Ecto neural progenitor cell (in vitro differentiated cells): ENCODE measurements around the gene CAND1.
"Not testable (repeated sequence)": the region's sequence is repeated elsewhere in the genome, so short reads cannot be mapped to it uniquely, and the experiment has no call there.

Source experiments
- DNase-seq: peaks from one replicate; pipeline ENCODE4 v3.0.0-alpha.2; 2018; ENCODE audit warnings: low spot score

The CAND1 gene

DNA sequence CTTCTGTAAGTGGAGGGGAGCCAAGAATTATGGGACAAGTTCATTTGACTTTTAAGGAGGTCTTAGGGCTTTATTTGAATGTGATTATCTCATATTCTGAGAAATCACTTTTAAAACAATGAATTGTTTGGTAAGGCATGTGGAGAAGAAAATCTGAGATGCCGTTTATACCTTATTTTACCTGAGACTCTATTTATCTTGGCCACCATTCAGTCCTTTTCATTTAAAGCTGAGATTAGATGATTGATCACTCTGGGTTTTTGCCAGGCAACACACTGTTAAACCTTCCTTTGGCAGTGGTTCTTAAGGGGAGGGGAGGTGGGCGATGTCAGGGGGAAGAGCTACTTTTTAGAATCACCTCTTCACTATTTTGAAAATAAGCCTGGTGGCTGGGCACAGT is 11.4 kb downstream of the CAND1 start:
- no peak for DNase-seq

DNA sequence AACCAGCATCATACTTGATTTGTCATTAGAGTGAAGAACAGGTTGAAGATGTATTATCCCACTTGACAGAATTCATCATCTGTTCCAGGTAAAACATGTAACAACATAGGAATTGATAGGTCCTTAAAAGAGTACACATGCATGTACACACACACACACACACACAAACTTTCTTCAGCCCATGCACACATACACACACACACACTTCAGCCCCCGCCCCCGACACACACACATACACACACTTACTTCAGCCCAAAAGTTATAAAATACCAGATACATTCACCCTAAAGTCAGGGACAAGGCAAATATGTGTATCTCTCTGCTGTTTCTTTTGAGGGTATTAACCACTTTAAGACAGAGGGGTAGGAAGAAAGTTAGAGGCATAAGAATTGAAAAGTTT is 15.4 kb downstream of the CAND1 start:
- DNase-seq: no peak

GRCh38 chr12:67286257-67286656 is 17.1 kb downstream of the CAND1 start:
- DNase-seq: no peak

DNA sequence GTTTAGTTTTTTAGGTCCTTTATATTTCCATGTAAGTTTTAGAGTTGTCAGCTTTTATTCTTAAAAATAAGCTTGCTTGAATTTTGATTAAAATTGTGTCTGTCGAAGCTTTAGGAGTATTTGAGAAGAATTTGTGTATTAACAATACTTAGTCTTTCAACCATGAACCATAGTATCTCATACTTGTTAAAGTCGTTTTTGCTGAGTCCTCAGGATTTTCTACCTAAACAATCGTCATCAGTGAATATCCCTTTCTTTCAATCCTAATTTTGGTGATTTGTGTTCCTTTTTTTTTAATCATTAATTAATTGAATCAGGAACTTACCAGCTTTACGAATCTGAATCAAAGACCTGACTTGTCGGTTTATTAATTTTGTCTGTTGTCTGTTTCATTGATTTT is 18.2 kb downstream of the CAND1 start:
- no peak for DNase-seq

GRCh38 chr12:67288561-67288960 is 19.4 kb downstream of the CAND1 start:
- no peak for DNase-seq

DNA sequence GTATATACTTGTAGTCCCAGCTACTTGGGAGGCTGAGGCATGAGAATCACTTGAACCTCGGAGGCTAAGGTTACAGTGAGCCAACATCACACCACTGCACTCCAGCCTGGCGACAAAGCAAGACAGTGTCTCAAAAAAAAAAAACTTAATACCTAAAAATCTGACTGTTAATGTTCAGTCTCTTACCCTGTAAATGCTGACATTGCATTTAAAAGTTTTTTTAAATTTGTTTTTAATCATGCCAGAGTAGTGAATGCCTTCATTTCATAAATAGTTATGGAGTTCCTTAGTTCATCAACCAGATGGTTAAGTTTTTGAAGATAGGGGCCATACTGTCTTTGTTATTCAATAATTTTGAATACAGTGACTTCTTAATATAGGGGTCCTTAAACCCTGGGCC is 21.2 kb downstream of the CAND1 start:
- no peak for DNase-seq

- no peak for DNase-seq
Measured at GRCh38 chr12:67299526-67299925, 30.4 kb downstream of the CAND1 start.

GRCh38 chr12:67299926-67300325 is 30.8 kb downstream of the CAND1 start:
- no peak for DNase-seq

DNA sequence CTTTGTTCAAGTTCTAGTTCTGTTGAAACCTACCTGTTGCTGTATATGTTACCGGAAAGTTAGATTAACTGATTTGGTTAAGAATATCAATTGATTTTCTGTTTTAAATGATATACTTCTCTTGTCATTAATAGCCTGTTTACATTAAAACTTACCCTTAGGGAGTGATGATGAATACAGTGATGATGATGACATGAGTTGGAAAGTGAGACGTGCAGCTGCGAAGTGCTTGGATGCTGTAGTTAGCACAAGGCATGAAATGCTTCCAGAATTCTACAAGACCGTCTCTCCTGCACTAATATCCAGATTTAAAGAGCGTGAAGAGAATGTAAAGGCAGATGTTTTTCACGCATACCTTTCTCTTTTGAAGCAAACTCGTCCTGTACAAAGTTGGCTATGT is 33.0 kb downstream of the CAND1 start:
- DNase-seq: no peak

- no peak for DNase-seq
Measured at GRCh38 chr12:67305544-67305943, 36.4 kb downstream of the CAND1 start.

- DNase-seq: no peak
Measured at GRCh38 chr12:67306712-67307111, 37.6 kb downstream of the CAND1 start.

DNA sequence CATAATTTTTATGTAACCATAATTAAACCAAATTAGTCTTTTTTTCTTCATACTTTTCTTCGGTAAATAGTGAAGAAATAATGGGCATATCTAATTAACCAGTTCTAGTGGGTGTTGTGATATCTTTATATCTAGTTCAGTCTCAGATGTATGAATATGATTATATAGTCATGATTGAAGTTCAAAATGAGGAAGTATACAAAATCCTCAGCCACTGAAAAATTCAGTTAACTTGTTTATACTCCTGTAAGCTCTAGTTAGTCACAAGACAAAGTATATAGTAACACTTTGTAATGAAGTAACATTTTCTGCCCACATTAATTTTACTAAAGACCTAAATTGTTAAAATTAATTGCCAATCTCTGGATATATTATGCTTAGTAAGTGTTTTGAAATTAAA is 46.5 kb downstream of the CAND1 start:
- no peak for DNase-seq

GRCh38 chr12:67318786-67319185 is 49.6 kb downstream of the CAND1 start:
- no peak for DNase-seq

- DNase-seq: no peak
Measured at GRCh38 chr12:67319936-67320335, 50.8 kb downstream of the CAND1 start.

DNA sequence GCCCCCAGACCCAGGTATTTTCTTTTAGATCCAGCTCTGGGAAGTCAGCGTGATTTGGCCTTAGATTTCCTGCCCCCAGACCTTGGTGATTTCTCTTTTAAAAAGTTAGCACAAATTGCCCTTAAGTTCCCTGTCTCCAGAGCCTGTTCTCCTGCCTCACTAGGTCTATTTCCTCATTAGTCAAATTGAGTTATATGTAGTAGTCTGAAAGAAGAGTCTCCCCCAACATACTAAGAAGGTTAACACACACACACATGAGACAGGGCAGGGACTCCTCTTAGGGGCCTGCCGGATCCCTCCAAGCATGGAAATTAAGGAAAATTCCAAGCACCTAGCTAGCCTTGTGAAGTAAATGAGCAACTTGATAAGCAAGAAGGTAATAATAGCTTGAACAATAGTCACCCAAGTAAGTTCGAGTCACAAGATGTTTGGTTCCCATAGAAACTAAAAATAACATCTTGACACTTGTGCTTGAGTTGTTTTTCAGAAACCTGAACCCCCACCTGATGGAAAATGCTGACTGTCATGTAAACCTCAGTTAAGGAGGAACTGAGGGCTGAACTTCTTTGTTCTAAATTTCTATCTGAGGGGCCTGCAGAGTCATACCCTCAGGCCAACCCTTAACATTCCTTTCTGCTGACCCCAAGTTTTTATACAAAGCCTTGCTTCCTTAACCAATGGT is 51.6 kb downstream of the CAND1 start:
- DNase-seq: no peak

DNA sequence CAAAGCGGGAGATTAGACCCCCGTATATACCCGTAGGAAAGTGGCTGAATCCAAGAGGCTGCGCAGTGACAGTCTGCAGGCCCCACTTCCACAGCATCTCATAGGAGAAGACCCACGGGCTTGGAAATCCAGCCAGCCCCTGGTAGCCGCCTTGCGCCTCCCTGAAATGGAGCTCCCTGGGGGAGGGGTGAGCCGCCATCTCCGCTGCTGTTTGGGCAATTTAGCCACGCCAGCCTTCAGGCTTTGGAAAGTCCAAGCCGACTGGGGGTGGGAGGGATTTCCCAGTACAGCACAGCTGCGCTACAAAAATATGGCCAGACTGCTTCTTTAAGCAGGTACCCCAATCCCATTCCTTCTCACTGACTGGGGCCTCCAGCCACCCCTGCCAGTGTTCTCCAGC is 53.4 kb downstream of the CAND1 start:
- DNase-seq: no peak

DNA sequence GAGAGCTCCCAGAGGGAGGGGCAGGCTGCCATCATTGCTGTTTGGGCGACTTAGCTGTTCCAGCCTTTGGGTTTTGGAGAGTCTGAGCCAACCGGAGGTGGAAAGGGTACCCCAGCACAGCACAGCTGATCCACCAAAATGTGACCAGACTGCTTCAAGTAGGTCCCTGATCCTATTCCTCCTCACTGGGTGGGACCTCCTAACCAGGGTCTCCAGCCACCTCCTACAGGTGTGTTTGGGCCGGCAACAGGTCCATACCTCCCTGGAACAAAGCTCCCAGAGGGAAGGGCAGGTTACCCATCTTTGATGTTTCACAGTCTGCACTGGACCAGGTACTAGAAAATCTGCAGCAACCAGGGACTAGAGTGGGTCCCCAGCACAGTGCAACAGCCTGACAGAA is 53.8 kb downstream of the CAND1 start:
- DNase-seq: no peak

GRCh38 chr12:67326637-67327036 is 57.5 kb downstream of the CAND1 start:
- DNase-seq: no peak

DNA sequence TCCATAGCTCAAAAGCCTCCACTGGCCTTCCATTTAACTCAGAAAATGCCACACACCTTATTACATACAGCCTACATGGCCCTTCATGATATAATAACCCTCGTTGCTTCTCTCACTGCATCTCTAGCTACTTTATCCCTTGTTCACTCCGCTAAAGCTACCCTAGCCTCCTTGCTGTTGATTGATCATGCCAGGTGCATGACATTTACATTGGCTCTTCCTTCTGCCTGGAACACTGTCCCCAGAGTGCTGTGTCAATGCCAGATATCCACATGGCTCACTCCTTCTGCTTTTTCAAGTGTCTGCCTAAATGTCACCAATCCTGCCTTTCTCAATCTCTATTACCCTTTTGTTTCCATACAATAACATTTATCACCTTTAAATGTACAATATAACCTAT is 58.3 kb downstream of the CAND1 start:
- no peak for DNase-seq

GRCh38 chr12:67331123-67331522 is 62.0 kb downstream of the CAND1 start:
- DNase-seq: no peak

GRCh38 chr12:67331828-67332227 is 62.7 kb downstream of the CAND1 start:
- DNase-seq: no peak

DNA sequence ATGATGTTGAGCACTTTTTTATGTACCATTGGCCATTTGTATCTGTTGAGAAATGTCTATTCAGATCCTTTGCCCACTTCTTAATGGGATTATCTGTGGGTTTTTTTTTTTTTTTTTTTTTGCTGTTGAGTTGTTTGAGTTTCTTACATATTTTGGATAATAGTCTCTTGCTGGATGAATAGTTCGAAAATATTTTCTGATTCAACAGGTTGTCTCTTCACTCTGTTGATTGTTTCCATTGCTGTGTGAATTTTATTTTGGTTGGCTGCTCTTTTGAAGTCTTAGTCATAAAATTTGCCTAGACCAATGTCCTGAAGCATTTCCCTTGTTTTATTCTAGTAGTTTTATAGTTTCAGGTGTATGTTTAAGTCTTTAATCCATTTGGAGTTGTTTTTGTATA is 64.5 kb downstream of the CAND1 start:
- no peak for DNase-seq

GRCh38 chr12:67338426-67338825 is 69.3 kb downstream of the CAND1 start:
- no peak for DNase-seq

GRCh38 chr12:67339530-67339929 is 70.4 kb downstream of the CAND1 start:
- no peak for DNase-seq

- DNase-seq: not testable (repeated sequence)
Measured at GRCh38 chr12:67341086-67341485, 71.9 kb downstream of the CAND1 start.
